Measurements from ENCODE around the gene BCL2L12. TPM values are rescaled to one million over a fixed set of nuclear protein-coding genes. Genes with fewer than 3 reads are reported as not detected.

Gene BCL2L12
- total and polyA plus RNA-seq, 5 donors = 8.6 to 15.1 (median 13.6) TPM

DNA sequence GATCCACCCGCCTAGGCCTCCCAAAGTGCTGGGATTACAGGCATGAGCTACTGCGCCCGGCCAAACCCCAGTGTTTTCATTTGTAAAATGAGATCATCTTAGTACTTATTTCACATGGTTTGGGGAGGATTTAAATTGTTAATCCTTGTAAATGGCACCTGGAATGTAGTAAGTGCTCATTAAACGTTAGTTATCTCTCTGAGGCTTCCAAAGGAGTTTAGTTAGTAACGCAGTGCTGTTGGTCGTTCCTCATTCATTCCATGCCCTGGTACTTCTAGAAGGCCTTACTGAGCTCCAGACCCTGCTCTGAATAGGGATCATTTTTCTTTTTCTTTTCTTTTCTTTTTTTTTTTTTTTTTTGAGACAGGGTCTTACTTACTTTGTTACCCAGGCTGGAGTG lies 30.4 kb downstream of the BCL2L12 start:
- intact Hi-C loops (cut with DNase I) = no loop called here
- ATAC-seq = no peak
- Histone ChIP-seq H3K9me3 (ENCODE audit: control insufficient read depth, low read length) (no peaks in the 10 kb centered on the region), H3K4me3 (ENCODE audit: low read length) (no peak overlapping the region), H3K4me1 (ENCODE audit: control insufficient read depth, insufficient read depth, low read length) (no peaks in the 10 kb centered on the region), H3K27ac (ENCODE audit: low read length) (no peak overlapping the region), H3K27me3 (ENCODE audit: control insufficient read depth, insufficient read depth) (no peaks in the 10 kb centered on the region)
- no peak for DNase-seq
- 94% methylated on average over 6 of the region's 6 CpGs for WGBS

DNA sequence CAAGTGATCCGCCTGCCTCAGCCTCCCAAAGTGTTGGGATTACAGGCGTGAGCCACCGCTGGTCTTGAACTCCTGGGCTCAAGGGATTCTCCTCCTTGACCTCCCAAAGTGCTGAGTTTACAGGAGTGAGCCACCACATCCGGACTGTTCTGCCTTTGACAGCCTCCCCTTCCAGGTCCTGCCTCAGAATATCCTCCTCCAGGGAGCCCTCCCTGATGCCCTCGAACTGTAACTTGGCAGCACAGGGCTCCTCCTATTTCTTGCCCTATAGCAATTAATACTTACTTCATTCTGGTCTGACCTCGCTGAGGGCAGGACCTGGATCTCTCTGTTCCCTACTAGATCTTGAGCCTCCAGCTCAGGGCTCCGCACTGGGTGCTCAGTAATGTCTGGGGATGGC lies 31.1 kb downstream of the BCL2L12 start:
- DNase-seq = peak in 2 of 3 donors; percentile 3 to 17
- intact Hi-C loops (cut with DNase I) = no loop called here

DNA sequence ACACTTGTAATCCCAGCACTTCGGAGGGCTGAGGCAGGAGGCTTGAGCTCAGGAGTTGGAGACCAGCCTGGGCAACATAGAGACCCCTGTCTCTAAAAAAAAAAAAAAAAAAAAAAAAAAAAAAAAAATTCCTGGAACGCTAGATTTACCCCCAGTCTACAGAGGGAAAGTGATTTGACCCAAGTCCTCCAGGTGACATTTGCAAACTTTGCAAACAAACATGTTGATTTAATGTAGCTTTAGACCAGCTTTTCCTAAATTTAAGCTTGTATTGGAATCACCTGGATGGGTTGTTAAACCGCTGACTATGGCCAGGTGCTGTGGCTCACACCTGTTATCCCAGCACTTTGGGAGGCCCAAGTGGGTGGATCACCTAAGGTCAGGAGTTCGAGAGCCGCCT lies 33.6 kb downstream of the BCL2L12 start:
- peak in 1 of 3 donors; percentile 2 for DNase-seq
- Histone ChIP-seq H3K4me1 (ENCODE audit: control insufficient read depth, insufficient read depth, low read length) (no peaks in the 10 kb centered on the region), H3K27me3 (ENCODE audit: control insufficient read depth, insufficient read depth) (no peaks in the 10 kb centered on the region), H3K27ac (ENCODE audit: low read length) (no peak overlapping the region), H3K4me3 (ENCODE audit: low read length) (no peak overlapping the region), H3K9me3 (ENCODE audit: control insufficient read depth, low read length) (no peaks in the 10 kb centered on the region)
- intact Hi-C loops (cut with DNase I) = no loop called here
- 96% methylated on average over 5 of the region's 5 CpGs for WGBS
- no peak for ATAC-seq

More for the DNA sequence above, 31.1 kb downstream of the BCL2L12 start:
- Histone ChIP-seq H3K27ac (ENCODE audit: low read length) (no peak overlapping the region), H3K9me3 (ENCODE audit: control insufficient read depth, low read length) (no peaks in the 10 kb centered on the region), H3K4me3 (ENCODE audit: low read length) (no peak overlapping the region), H3K4me1 (ENCODE audit: control insufficient read depth, insufficient read depth, low read length) (no peaks in the 10 kb centered on the region), H3K27me3 (ENCODE audit: control insufficient read depth, insufficient read depth) (no peaks in the 10 kb centered on the region)
- ATAC-seq = no peak
- 95% methylated on average over 7 of the region's 7 CpGs for WGBS

DNA sequence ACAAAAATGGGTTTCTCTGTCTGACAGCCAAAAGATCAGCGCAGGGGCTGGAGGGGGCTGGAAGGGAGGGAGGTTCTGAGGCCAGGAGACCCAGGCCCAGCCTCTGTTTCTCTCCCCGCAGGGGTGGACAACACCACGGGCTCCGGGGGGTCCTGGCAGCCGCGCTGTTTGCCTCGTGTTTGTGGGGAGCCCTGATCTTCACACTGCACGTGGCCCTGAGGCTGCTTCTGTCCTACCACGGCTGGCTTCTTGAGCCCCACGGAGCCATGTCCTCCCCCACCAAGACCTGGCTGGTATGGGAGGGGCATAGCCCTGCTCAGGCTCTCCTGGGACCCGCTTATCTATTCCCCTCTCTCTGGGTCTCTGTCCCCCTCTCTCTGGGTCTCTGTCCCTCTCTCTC lies 34.8 kb downstream of the BCL2L12 start:
- Histone ChIP-seq H3K27ac (ENCODE audit: low read length) (no peak overlapping the region), H3K9me3 (ENCODE audit: control insufficient read depth, low read length) (no peaks in the 10 kb centered on the region), H3K4me1 (ENCODE audit: control insufficient read depth, insufficient read depth, low read length) (no peaks in the 10 kb centered on the region), H3K4me3 (ENCODE audit: low read length) (no peak overlapping the region), H3K27me3 (ENCODE audit: control insufficient read depth, insufficient read depth) (no peaks in the 10 kb centered on the region)
- intact Hi-C loops (cut with DNase I) = no loop called here
- ATAC-seq = peak; percentile 22 to 36
- WGBS = 65% methylated on average over 11 of the region's 11 CpGs
- peak in 1 of 3 donors; percentile 21 for DNase-seq

DNA sequence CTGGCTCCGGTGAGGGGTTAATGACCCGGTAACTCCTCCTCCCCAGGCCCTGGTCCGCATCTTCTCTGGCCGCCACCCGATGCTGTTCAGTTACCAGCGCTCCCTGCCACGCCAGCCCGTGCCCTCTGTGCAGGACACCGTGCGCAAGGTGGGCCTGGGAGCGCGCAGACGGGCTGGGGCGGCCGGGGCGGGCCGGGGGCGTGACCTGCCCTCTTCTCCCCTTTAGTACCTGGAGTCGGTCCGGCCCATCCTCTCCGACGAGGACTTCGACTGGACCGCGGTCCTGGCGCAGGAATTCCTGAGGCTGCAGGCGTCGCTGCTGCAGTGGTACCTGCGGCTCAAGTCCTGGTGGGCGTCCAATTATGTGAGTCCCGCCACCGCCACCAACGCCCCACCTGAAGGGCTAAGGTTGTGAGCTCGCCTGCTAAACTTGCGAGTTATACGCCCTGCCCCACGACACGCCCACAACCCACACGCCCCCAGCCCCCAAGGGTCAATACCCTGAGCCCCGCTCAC lies 35.6 kb downstream of the BCL2L12 start:
- Histone ChIP-seq H3K4me1 (ENCODE audit: control insufficient read depth, insufficient read depth, low read length) (no peaks in the 10 kb centered on the region), H3K4me3 (ENCODE audit: low read length) (no peak overlapping the region), H3K9me3 (ENCODE audit: control insufficient read depth, low read length) (no peaks in the 10 kb centered on the region), H3K27me3 (ENCODE audit: control insufficient read depth, insufficient read depth) (no peaks in the 10 kb centered on the region), H3K27ac (ENCODE audit: low read length) (no peak overlapping the region)
- ATAC-seq (peak; percentile 22 to 25), DNase-seq (peak in 2 of 3 donors; percentile 28 to 54)
- 66% methylated on average over 40 of the region's 40 CpGs for WGBS
- intact Hi-C loops (cut with DNase I) = no loop called here

DNA sequence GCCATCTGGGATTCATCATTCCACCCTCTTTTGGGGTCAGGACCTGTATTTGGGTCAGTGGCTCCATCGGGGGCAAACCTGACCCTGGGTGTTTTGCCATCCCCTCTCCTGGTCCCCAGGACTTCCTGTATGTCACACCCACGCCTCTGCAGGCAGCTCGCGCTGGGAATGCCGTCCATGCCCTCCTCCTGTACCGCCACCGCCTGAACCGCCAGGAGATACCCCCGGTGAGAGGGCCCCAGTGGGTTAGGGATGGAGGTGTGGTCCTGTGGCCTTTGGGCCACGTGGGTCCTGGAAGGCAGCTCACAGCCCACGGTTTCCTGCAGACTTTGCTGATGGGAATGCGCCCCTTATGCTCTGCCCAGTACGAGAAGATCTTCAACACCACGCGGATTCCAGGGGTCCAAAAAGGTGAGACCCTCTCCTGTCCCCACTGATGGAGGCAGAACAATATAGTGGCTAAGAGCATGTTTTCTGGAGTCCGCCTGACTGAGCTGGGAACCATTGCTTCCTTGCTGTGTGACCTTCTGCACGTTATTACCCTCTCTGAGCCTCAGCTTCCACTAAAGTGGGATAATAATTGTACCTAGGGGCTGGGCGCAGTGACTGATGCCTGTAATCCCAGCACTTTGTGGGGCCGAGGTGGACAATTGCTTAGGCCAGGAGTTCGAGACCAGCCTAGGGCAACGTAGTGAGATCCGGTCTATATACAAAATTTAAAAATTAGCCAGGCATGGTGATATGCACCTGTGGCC lies 39.3 kb downstream of the BCL2L12 start:
- whole genome bisulfite sequencing = 92% methylated on average over 22 of the region's 22 CpGs

DNA sequence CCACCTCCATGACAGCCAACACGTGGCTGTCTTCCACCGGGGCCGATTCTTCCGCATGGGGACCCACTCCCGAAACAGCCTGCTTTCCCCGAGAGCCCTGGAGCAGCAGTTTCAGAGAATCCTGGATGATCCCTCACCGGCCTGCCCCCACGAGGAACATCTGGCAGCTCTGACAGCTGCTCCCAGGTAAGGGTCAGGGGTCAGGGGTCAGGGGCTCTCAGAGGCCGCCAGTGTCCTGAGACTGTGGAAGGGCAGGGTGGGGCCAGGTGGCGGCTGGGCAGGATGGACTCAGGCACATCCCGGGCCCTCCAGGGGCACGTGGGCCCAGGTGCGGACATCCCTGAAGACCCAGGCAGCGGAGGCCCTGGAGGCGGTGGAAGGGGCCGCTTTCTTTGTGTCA lies 40.2 kb downstream of the BCL2L12 start:
- H3K4me3 ChIP-seq (ENCODE audit: low read length) = no peak overlapping the region
- H3K4me1 ChIP-seq (ENCODE audit: control insufficient read depth, insufficient read depth, low read length) = no peaks in the 10 kb centered on the region
- DNase-seq (peak in 1 of 3 donors; percentile 37), ATAC-seq (no peak)
- no peaks in the 10 kb centered on the region for H3K9me3 ChIP-seq (ENCODE audit: control insufficient read depth, low read length)
- intact Hi-C loops (cut with DNase I) = no loop called here
- no peaks in the 10 kb centered on the region for H3K27me3 ChIP-seq (ENCODE audit: control insufficient read depth, insufficient read depth)
- 93% methylated on average over 16 of the region's 16 CpGs for WGBS
- H3K27ac ChIP-seq (ENCODE audit: low read length) = no peak overlapping the region

More for the DNA sequence above, 39.3 kb downstream of the BCL2L12 start:
- DNase-seq = peak in 1 of 3 donors; percentile 15
- intact Hi-C loops (cut with DNase I) = no loop called here
- Histone ChIP-seq H3K9me3 (ENCODE audit: control insufficient read depth, low read length) (no peaks in the 10 kb centered on the region), H3K4me3 (ENCODE audit: low read length) (no peak overlapping the region), H3K4me1 (ENCODE audit: control insufficient read depth, insufficient read depth, low read length) (no peaks in the 10 kb centered on the region), H3K27ac (ENCODE audit: low read length) (no peak overlapping the region), H3K27me3 (ENCODE audit: control insufficient read depth, insufficient read depth) (no peaks in the 10 kb centered on the region)
- no peak for ATAC-seq

DNA sequence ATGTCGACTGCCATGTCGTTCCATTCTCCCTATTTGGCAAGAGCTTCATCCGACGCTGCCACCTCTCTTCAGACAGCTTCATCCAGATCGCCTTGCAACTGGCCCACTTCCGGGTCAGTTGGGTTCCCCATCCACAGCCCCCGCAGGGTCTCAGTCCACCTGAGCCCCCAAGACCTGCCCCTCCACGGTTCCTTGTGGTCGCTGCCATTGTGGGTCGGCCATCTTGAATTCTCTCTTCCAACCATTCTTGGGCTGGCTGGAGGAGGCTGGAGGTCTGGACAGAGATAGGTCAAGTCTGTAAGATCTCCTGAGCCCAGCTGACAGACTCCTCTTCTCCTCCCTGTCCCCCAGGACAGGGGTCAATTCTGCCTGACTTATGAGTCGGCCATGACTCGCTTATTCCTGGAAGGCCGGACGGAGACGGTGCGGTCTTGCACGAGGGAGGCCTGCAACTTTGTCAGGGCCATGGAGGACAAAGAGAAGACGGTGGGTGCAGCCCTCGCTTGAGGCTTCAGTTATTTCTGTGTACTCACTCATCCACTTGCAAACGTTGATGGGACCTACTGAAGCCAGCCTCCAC lies 44.7 kb downstream of the BCL2L12 start:
- no peak for DNase-seq
- Histone ChIP-seq H3K4me1 (ENCODE audit: control insufficient read depth, insufficient read depth, low read length) (no peaks in the 10 kb centered on the region), H3K9me3 (ENCODE audit: control insufficient read depth, low read length) (no peaks in the 10 kb centered on the region), H3K27ac (ENCODE audit: low read length) (no peak overlapping the region), H3K27me3 (ENCODE audit: control insufficient read depth, insufficient read depth) (no peaks in the 10 kb centered on the region), H3K4me3 (ENCODE audit: low read length) (no peak overlapping the region)
- intact Hi-C loops (cut with DNase I) = no loop called here
- WGBS = 91% methylated on average over 20 of the region's 20 CpGs
- no peak for ATAC-seq

DNA sequence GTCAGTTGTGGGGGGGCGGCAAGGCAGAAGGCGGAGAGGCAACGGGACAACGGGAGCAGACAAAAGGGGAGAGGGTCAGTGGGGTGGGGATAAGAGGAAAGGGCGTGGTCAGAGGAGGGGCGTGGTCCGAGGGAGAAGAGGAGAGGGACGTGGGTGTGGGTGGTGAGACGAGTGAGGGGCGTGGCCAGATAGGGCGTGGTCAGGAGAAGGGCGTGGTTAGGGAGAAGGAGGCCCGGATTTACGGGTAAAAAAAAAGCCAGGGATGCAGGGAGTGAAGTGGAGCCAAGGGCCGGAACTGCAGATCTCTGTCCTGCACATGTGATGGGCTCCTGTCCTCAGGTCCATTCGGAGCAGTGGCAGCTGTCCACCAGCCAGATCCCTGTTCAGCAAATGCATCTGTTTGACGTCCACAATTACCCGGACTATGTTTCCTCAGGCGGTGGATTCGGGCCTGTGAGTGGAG lies 46.7 kb downstream of the BCL2L12 start:
- no peaks in the 10 kb centered on the region for H3K4me1 ChIP-seq (ENCODE audit: control insufficient read depth, insufficient read depth, low read length)
- intact Hi-C loops (cut with DNase I) = no loop called here
- H3K4me3 ChIP-seq (ENCODE audit: low read length) = no peak overlapping the region
- DNase-seq (peak; percentile 54 to 77 (median 72)), ATAC-seq (peak in 1 of 2 donors; percentile 48)
- H3K9me3 ChIP-seq (ENCODE audit: control insufficient read depth, low read length) = no peaks in the 10 kb centered on the region
- WGBS = 56% methylated on average over 20 of the region's 20 CpGs
- no peaks in the 10 kb centered on the region for H3K27me3 ChIP-seq (ENCODE audit: control insufficient read depth, insufficient read depth)
- no peak overlapping the region for H3K27ac ChIP-seq (ENCODE audit: low read length)

DNA sequence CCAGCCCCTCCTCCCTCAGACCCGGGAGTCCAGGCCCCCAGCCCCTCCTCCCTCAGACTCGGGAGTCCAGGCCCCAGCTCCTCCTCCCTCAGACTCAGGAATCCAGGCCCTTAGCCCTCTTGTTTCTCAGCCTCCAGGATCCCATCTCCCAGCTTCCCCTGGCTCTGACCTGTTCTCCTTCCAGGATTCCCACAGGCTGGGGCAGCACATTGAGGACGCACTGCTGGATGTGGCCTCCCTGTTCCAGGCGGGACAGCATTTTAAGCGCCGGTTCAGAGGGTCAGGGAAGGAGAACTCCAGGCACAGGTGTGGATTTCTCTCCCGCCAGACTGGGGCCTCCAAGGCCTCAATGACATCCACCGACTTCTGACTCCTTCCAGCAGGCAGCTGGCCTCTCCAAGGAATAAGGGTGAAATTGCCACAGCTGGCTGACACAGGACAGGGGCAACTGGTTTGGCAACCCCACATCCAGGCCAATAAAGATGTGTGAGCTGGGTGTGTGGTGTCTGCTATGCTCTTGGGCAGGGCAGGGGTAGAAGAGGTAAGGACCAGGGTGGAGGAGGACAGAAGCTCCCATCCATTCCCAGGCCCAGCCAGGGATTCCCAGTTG lies 47.6 kb downstream of the BCL2L12 start:
- Histone ChIP-seq H3K4me3 (ENCODE audit: low read length) (no peak overlapping the region), H3K27me3 (ENCODE audit: control insufficient read depth, insufficient read depth) (no peaks in the 10 kb centered on the region), H3K4me1 (ENCODE audit: control insufficient read depth, insufficient read depth, low read length) (no peaks in the 10 kb centered on the region), H3K27ac (ENCODE audit: low read length) (no peak overlapping the region), H3K9me3 (ENCODE audit: control insufficient read depth, low read length) (no peaks in the 10 kb centered on the region)
- 86% methylated on average over 7 of the region's 8 CpGs for WGBS
- intact Hi-C loops (cut with DNase I) = no loop called here
- no peak for DNase-seq
- no peak for ATAC-seq

DNA sequence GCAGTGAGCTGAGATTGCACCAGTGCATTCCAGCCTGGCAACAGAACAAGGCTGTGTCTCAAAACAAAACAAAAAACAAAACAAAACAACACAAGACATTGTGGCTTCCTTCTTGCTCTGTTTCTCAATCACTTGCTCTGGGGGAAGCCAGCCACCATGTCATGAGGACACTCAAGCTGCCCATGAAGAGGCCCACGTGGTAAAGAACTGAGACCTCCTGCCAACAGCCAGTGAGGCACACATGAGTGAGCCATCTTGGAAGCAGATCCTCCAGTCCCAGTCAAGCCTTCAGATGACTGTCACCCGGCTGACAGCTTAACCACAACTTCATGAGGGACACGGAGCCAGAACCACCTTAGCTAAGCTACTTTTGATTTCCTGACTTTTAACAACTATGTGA lies 50.4 kb downstream of the BCL2L12 start:
- 72% methylated on average over 3 of the region's 3 CpGs for WGBS
- no peaks in the 10 kb centered on the region for H3K4me1 ChIP-seq (ENCODE audit: control insufficient read depth, insufficient read depth, low read length)
- H3K27me3 ChIP-seq (ENCODE audit: control insufficient read depth, insufficient read depth) = no peaks in the 10 kb centered on the region
- no peaks in the 10 kb centered on the region for H3K9me3 ChIP-seq (ENCODE audit: control insufficient read depth, low read length)
- intact Hi-C loops (cut with DNase I) = no loop called here
- no peak overlapping the region for H3K4me3 ChIP-seq (ENCODE audit: low read length)
- no peak overlapping the region for H3K27ac ChIP-seq (ENCODE audit: low read length)
- peak in 1 of 3 donors; percentile 25 for DNase-seq
- no peak for ATAC-seq
